Activated CD4-positive, alpha-beta T cell treated with anti-CD3 and anti-CD28 coated beads, Interleukin-10, Interleukin-2, amounts not matched to agents 100 ng/mL and 50 ng/mL, durations not matched to agents 16 hours and 8 hours (primary cell): ENCODE measurements around the gene NT5E.
A peak's percentile ranks its signal among the peaks of the same experiment; 100 is the strongest.
"Not testable (repeated sequence)": the region's sequence is repeated elsewhere in the genome, so short reads cannot be mapped to it uniquely, and the experiment has no call there.

Source experiments
- DNase-seq: peaks from one replicate; pipeline ENCODE4 v3.0.0-alpha.2; 2020

The NT5E gene

GRCh38 chr6:85494547-85495536 is 45.0 kb downstream of the NT5E start:
- no peak for DNase-seq

- peak; percentile 65 for DNase-seq
Measured at GRCh38 chr6:85496009-85496579, 46.2 kb downstream of the NT5E start.

GRCh38 chr6:85496856-85497255 is 47.0 kb downstream of the NT5E start:
- DNase-seq: no peak

- DNase-seq: peak; percentile 7
Measured at GRCh38 chr6:85498596-85499258, 48.8 kb downstream of the NT5E start.

- DNase-seq: peak; percentile 78
Measured at GRCh38 chr6:85506441-85507093, 56.7 kb downstream of the NT5E start.

GRCh38 chr6:85516168-85516567 is 66.3 kb downstream of the NT5E start:
- no peak for DNase-seq

- DNase-seq: not testable (repeated sequence)
Measured at GRCh38 chr6:85524281-85524680, 74.4 kb downstream of the NT5E start.

GRCh38 chr6:85537055-85537494 is 87.2 kb downstream of the NT5E start:
- no peak for DNase-seq

GRCh38 chr6:85544776-85545175 is 94.9 kb downstream of the NT5E start:
- no peak for DNase-seq
